Neural progenitor cell (in vitro differentiated cells): ENCODE data around the gene DNAJB12.

Experiments used
- CTCF ChIP-seq: fragments of 200-600 bp; sonication (generic); IDR thresholded peaks from 2 replicates; pipeline ENCODE4 v1.5.1; 2017; ENCODE audit warnings: antibody characterized with exemption, mild to moderate bottlenecking
- EZH2 ChIP-seq: fragments of 200-600 bp; sonication (generic); IDR thresholded peaks from 2 replicates; pipeline ENCODE4 v1.6.1; 2017; ENCODE audit warnings: antibody characterized with exemption, mild to moderate bottlenecking, moderate library complexity
- EZH2phosphoT487 ChIP-seq: fragments of 200-600 bp; sonication (generic); IDR thresholded peaks from 2 replicates; pipeline ENCODE4 v1.6.1; 2017; ENCODE audit warnings: antibody characterized with exemption

- no peak for TF ChIP-seq EZH2phosphoT487
- TF ChIP-seq CTCF, result no peak
- no peak for TF ChIP-seq EZH2
Measured at GRCh38 chr10:72344932-72345331, 9.8 kb downstream of the DNAJB12 start.
